GM18873 (cell line): Measurements from ENCODE around the gene SP2.

ENCODE experiments used
- ATAC-seq: cut with Tn5 transposase; IDR thresholded peaks from one replicate; pipeline ENCODE4 v1.9.1; 2021; ENCODE audit warnings: mild to moderate bottlenecking, moderate library complexity, moderate number of reproducible peaks; ENCODE audit not compliant: unreplicated experiment, low FRiP score

SP2 gene

GRCh38 chr17:47895856-47896671 lies at the start of gene SP2:
Gene SP2 (plus strand): TSS chr17:47896236. CDS start chr17:47896287, 51 bp downstream.
- ATAC-seq: peak; percentile 90

- no peak for ATAC-seq
Measured at GRCh38 chr17:47846716-47847340, 49.2 kb upstream of the SP2 start.

- no peak for ATAC-seq
Measured at GRCh38 chr17:47847341-47848197, 48.5 kb upstream of the SP2 start.

- ATAC-seq: no peak
Measured at GRCh38 chr17:47848198-47848513, 47.9 kb upstream of the SP2 start.

GRCh38 chr17:47850373-47850691 lies 45.7 kb upstream of the SP2 start:
- no peak for ATAC-seq

- no peak for ATAC-seq
Measured at GRCh38 chr17:47850692-47851573, 45.1 kb upstream of the SP2 start, which contains the start of gene SP6. Gene SP6 (minus strand): TSS chr17:47851163. CDS start chr17:47848429, 2,734 bp downstream.

- ATAC-seq: no peak
Measured at GRCh38 chr17:47851764-47852112, 44.3 kb upstream of the SP2 start.

GRCh38 chr17:47852113-47852949 lies 43.7 kb upstream of the SP2 start:
- no peak for ATAC-seq

- ATAC-seq: no peak
Measured at GRCh38 chr17:47853616-47854015, 42.4 kb upstream of the SP2 start.

- no peak for ATAC-seq
Measured at GRCh38 chr17:47855737-47856136, 40.3 kb upstream of the SP2 start.

GRCh38 chr17:47856830-47857229 lies 39.2 kb upstream of the SP2 start:
- ATAC-seq: no peak

GRCh38 chr17:47857551-47858455 lies 38.2 kb upstream of the SP2 start:
- ATAC-seq: no peak

GRCh38 chr17:47860386-47860785 lies 35.6 kb upstream of the SP2 start:
- no peak for ATAC-seq

GRCh38 chr17:47862621-47863440 lies 33.2 kb upstream of the SP2 start:
- no peak for ATAC-seq

GRCh38 chr17:47864791-47865216 lies 31.2 kb upstream of the SP2 start:
- ATAC-seq: no peak

- ATAC-seq: no peak
Measured at GRCh38 chr17:47866941-47867340, 29.1 kb upstream of the SP2 start.

- ATAC-seq: no peak
Measured at GRCh38 chr17:47867813-47868533, 28.1 kb upstream of the SP2 start.
